ENCODE results near the gene MS4A10.

Gene MS4A10

GRCh38 chr11:60781286-60781980, 3.7 kb upstream of the MS4A10 start:
- Histone ChIP-seq H3K27me3 (no peaks in the 10 kb centered on the region), H3K4me1 (no peaks in the 10 kb centered on the region), H3K36me3 (no peaks in the 10 kb centered on the region), H3K4me3 (ENCODE audit: low read depth, low read length) (no peak overlapping the region), H3K9me3 (no peaks in the 10 kb centered on the region)
- TF ChIP-seq, protein P1, sequence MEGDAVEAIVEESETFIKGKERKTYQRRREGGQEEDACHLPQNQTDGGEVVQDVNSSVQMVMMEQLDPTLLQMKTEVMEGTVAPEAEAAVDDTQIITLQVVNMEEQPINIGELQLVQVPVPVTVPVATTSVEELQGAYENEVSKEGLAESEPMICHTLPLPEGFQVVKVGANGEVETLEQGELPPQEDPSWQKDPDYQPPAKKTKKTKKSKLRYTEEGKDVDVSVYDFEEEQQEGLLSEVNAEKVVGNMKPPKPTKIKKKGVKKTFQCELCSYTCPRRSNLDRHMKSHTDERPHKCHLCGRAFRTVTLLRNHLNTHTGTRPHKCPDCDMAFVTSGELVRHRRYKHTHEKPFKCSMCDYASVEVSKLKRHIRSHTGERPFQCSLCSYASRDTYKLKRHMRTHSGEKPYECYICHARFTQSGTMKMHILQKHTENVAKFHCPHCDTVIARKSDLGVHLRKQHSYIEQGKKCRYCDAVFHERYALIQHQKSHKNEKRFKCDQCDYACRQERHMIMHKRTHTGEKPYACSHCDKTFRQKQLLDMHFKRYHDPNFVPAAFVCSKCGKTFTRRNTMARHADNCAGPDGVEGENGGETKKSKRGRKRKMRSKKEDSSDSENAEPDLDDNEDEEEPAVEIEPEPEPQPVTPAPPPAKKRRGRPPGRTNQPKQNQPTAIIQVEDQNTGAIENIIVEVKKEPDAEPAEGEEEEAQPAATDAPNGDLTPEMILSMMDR (IDR thresholded peaks at IDR 0.05; ENCODE audit: low read depth, low read length): no peak
- DNase-seq: no peak

GRCh38 chr11:60781981-60782316, 3.2 kb upstream of the MS4A10 start:
- no peak for DNase-seq
- no peaks in the 10 kb centered on the region for H3K9me3 ChIP-seq
- TF ChIP-seq, protein P1 (IDR thresholded peaks at IDR 0.05; ENCODE audit: low read depth, low read length): no peak
- H3K4me3 ChIP-seq (ENCODE audit: low read depth, low read length): no peak overlapping the region
- no peaks in the 10 kb centered on the region for H3K36me3 ChIP-seq
- no peaks in the 10 kb centered on the region for H3K4me1 ChIP-seq
- no peaks in the 10 kb centered on the region for H3K27me3 ChIP-seq

- H3K4me3 ChIP-seq (ENCODE audit: low read depth, low read length): no peak overlapping the region
- H3K27me3 ChIP-seq: no peaks in the 10 kb centered on the region
- no peak for DNase-seq
- no peaks in the 10 kb centered on the region for H3K36me3 ChIP-seq
- TF ChIP-seq, protein P1 (IDR thresholded peaks at IDR 0.05; ENCODE audit: low read depth, low read length): no peak
- no peaks in the 10 kb centered on the region for H3K4me1 ChIP-seq
- no peaks in the 10 kb centered on the region for H3K9me3 ChIP-seq
Observed at GRCh38 chr11:60782393-60783140, 2.6 kb upstream of the MS4A10 start.

- Histone ChIP-seq H3K27me3 (no peaks in the 10 kb centered on the region), H3K36me3 (no peaks in the 10 kb centered on the region), H3K4me1 (no peaks in the 10 kb centered on the region), H3K9me3 (no peaks in the 10 kb centered on the region), H3K4me3 (ENCODE audit: low read depth, low read length) (no peak overlapping the region)
- TF ChIP-seq, protein P1 (IDR thresholded peaks at IDR 0.05; ENCODE audit: low read depth, low read length): no peak
- DNase-seq: no peak
Observed at GRCh38 chr11:60783141-60783484, 2.0 kb upstream of the MS4A10 start.

- Histone ChIP-seq H3K4me1 (no peaks in the 10 kb centered on the region), H3K36me3 (no peaks in the 10 kb centered on the region), H3K9me3 (no peaks in the 10 kb centered on the region), H3K4me3 (ENCODE audit: low read depth, low read length) (no peak overlapping the region), H3K27me3 (no peaks in the 10 kb centered on the region)
- no peak for DNase-seq
- TF ChIP-seq, protein P1 (IDR thresholded peaks at IDR 0.05; ENCODE audit: low read depth, low read length): no peak
Observed at GRCh38 chr11:60783911-60784310, 1.2 kb upstream of the MS4A10 start.

GRCh38 chr11:60785806-60786361, 751 bp downstream of the MS4A10 start:
- no peaks in the 10 kb centered on the region for H3K36me3 ChIP-seq
- DNase-seq: no peak
- H3K4me1 ChIP-seq: no peaks in the 10 kb centered on the region
- TF ChIP-seq, protein P1 (IDR thresholded peaks at IDR 0.05; ENCODE audit: low read depth, low read length): no peak
- no peaks in the 10 kb centered on the region for H3K9me3 ChIP-seq
- H3K27me3 ChIP-seq: no peaks in the 10 kb centered on the region
- no peak overlapping the region for H3K4me3 ChIP-seq (ENCODE audit: low read depth, low read length)

Data from BE2C (cell line).